ENCODE measurements around the gene OR5P2.
"Not testable (repeated sequence)": the region's sequence is repeated elsewhere in the genome, so short reads cannot be mapped to it uniquely, and the experiment has no call there.

DNA sequence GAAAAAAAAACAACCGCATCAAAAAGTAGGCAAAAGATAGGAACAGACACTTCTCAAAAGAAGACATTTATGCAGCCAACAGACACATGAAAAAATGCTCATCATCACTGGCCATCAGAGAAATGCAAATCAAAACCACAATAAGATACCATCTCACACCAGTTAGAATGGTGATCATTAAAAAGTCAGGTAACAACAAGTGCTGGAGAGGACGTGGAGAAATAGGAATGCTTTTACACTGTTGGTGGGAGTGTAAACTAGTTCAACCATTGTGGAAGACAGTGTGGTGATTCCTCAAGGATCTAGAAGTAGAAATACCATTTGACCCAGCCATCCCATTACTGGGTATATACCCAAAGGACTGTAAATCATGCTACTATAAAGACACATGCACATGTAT, 18.2 kb upstream of the OR5P2 start:
- not testable (repeated sequence) for TF ChIP-seq TOX (CRISPR knock-in tag; IDR thresholded peaks at IDR 0.05; ENCODE audit: borderline replicate concordance); ZFP30 (CRISPR knock-in tag; IDR thresholded peaks at IDR 0.05)

Measured in SK-N-SH treated with all-trans-retinoic acid at 6 μM for 48 hours (cell line).